GM21786 (cell line): ENCODE results near the gene TRMO.
A peak's percentile ranks its signal among the peaks of the same experiment; 100 is the strongest.

Experiments used
- ATAC-seq: cut with Tn5 transposase; IDR thresholded peaks from one replicate; pipeline ENCODE4 v1.9.1; 2021; ENCODE audit not compliant: unreplicated experiment

Gene TRMO

DNA sequence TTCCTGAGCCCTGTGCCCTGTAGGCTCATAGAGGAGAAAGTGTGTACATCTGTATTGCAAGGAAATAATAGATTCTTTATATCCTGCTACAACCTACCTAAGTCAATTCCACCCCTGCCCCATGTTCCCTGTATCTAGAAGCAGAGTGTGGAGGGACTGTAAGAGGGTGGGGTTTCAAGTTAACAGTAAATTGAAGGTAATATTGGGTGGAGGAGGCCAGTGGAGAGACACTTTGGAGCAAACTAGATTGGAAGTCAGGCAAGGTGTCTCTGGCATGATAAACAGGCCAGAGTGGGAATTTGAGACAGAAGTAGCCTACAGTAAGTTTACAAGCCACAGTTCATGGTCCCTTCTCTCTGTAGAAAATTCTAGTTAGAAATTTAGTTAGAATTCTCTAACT lies 17.9 kb upstream of the TRMO start:
- ATAC-seq = no peak

DNA sequence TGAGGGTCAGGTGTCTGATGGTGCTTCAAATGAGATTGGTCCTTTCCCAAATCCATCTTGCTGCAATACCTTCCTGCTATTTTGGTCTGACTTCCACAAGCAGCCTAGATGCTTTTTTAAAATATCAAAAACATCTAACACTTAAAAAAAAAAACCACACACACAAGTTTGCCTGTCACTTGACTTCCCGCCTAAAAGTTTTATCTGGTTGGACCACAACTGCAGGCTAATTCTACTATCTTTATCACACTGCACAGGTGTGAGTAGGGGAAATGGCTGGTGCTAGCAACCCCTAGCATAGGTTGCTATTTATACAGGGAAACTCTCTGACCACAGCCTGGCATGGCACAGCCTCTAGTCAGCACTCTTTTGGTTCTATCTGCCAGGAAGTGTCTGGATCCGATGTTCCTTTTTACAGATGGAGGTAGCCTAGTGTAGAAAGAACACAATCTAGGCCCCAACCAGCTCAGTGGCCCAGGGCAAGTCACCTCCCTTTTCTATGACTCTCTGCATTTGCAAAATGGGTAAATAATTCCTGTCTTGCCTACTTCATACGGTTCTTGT lies 15.9 kb upstream of the TRMO start, which contains the start of gene HEMGN:
Gene HEMGN (minus strand): TSS at position 92 of the 564 bp plus-strand sequence. CDS start 36 bp downstream, at position 56.
- peak; percentile 62 for ATAC-seq

DNA sequence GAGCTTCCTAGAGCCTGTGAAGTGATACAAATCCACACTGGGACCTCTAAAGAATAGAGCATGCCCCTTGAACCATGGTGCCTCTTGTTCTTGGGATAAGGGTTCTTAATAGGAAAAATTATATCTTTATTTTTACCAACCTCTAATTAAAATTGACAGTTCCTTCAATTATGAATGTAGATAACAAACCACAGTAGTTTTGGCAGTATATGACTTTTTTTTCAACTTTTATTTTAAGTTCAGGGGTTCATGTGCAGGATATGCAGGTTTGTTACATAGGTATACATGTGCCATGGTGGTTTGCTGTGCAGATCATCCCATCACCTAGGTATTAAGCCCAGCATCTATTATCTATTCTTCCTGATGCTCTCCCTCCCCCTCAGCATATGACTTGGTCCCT lies 14.7 kb upstream of the TRMO start:
- no peak for ATAC-seq

DNA sequence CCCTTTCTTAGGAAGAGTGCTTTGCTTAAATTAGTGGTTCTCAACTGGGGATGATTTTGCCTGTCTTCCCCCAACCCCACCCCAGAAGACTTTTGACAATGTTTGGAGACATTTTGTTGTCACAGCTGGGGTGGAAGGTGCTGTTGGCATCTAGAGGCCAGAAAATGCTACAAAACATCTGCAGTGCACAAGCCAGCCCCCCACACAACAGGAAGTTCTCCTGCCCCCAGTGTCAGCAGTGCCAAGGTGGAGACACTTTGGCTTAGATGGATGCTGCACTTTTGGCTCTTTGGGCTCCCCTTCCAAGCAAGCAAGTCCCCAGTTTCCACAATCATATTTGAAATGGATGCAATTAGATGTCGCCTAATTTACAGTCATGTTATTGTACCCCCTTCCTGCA lies 13.0 kb upstream of the TRMO start:
- no peak for ATAC-seq

DNA sequence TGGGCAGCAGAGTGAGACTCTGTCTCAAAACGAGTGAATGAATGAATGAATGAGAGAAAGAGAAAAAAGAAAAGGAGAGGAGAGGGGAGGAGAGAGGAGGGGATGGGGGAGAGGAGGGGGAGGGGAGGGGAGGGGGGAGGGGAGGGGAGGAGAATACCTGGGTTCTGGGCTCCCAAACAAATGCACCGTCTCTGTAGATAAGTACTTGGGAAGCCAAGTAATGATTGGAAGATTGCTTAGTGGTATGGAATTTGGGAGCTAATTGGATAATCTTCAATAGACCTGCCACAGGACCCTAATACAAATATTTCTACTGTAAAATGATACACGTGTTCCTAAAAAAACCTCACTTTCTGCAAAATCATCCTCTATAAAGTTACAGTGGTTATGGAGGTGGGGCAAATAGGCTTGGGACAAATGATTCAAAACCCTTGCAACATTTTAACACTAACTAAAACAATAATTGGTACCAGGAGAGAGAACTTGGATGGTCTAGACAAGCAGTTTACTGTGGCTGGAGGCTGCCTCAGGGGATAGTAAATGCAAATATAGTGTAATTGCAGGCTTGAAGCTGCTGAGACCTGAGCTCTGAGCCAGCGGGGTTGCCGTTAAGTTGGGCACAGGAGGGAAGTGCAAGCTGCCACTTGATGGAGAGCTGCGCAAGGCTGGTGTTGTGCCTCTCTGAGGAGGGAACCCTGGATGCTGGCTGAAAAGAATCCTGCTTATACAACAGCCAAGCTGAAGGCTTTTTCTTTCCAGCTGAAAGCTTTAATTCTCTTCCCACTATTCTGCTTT lies 12.2 kb upstream of the TRMO start:
- no peak for ATAC-seq

DNA sequence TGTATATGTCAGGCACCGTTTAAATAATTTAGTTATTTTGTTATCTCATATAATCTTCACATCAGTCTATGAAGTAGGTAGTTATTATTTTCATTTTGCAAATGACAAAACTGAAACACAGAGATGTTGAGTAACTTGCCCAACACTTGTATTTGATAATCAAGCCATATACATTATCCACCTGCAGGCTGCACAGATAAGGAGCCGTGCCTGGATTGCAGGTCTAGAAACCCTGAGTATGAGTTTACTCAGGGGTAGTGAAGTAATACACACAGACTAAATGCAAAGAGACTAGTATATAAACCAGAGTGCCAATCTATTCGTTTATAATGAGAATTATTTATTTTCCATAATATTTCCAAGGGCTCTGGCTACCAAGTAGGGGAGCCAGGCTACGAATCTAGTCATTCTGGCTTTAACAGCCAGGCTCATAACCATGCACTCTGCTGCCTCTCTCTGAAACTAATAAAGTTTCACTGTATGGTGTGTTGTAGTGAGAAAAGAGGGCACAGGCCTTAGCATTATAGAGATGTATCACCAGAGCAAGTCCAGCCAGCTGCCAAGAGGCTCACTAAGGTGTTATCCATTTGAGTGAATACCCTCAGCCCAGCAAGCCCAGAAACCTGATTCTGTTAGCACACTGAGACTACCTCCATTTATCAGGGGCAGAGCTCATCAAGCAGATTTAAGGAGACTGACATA lies 11.1 kb upstream of the TRMO start:
- no peak for ATAC-seq

DNA sequence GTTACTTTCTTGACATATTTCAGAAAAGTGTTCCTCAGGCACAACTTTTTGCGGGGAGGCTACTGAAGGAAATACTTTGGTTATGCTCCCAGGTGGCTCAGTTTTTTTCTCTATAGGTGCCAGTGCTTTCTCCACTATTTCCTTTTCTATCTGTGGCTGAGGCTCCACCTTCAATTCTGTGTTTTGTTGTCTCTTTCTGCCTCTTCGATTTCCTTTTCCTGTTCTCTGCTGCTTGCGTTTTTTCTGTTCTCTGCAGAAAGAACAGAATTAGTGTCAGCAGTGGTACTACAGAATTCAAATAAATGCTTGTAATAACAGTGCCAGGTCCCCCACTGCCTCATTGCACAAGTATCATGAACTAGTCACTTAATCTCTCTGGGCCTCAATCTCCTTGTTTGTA lies 8.7 kb upstream of the TRMO start:
- no peak for ATAC-seq

DNA sequence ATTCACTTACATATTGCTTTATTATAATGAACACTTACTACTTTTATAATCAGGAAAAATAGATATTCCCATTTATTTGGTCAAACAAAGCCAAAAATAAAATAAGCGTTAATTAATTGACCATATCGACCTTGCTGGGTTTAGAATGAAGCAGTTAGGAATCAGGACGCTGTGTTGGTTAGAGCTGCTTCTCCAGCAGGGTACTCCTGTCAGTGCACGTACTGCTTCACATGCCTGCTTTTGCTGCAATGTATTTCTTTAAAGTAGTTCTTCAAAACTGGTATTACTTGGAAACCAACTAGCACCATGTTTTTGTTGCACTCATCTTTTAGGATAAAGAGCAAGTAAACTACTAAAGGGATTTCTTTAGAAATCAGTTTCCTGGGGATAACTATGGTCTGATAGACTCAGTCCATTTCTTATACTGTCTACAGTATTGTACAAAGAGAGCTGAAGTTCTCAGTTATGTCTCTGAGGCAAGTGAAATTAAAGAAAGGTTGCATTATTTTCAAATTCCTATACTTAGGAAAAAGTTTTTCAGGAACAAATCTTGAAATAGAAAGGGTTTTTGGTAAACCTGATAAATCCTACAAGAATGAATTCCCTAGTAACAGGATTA lies 6.8 kb upstream of the TRMO start:
- ATAC-seq = no peak

DNA sequence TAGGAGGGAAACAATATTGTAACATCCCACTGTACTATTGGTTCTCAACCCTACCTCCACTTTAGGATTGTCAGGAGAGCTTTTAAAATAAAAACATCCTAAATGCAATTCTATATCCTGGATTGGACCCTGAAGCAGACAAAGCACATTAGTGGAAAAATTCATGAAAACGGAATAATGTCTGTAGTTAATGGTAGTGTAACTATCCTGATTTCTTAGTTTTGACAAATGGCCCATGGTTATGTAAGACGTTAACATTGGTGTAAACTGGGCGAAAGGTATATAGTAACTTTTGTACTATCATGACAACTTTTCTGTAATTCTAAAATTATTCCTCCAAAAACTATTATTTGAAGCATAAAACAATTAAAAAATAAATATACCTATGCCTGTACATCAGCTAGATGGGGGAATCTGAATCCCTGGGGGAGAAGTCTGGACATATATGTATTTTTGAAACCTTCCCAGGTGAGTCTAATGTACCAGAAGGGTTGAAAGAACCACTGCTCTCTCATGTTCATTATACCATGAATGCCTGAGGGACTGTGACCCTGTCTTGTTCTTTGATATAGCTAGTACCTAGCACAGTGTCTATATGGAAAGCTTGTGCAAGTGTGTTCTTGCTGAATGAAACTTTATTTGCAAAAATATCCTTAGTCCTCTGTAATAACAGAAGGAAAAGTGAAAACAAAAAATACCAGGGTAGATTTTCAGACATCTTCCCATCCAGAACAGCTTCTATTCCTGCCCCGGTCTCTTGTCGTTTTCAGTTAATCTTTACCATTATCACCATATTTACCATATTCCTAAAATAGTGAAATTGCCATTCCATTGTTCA lies 3.4 kb upstream of the TRMO start:
- no peak for ATAC-seq

DNA sequence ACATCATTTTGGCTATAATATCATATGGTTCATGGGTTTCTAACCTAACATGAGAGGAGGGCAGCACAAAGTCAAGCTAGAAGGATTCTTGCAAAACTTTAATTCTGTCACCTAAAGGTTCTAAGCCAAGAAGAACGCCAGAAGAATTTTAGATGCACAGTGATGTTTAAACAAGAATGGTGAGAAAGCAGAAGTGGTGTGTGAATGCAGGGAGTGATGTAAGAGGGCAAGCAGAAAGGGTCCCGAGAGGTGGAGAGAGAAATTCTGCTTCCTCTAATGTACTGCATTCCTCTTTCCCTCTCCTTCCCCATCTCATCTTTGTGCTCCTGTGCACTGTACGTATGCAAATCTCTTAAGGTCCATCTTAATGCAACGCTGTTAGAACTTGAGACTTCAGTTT lies 2.1 kb upstream of the TRMO start:
- ATAC-seq = no peak

DNA sequence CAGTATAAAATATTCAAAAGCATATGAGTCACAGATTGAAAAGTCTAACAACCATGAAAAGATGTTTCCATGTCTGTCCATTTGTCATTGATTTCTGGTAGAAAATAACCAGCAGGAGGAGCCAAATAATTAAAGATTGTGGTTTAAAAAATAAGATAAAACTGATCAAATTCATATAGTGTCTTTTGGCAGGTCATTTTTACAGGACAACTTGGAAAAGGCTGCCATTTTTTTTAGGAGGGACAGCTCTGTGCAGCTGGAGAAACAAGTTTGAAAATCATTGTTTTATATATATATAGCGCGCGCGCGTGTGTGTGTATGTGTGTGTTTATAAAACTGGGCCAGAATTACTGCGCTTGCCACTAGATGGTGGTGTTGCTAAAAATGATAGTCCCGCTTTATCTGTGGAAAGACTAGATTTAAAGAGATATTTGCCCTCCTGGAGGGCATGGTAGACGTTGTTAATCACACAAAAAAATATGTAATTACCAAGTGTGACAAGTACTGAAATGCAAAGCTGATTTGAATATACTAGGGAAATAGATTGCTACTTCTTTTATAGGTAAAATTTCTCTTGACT lies 1.3 kb upstream of the TRMO start:
- no peak for ATAC-seq

DNA sequence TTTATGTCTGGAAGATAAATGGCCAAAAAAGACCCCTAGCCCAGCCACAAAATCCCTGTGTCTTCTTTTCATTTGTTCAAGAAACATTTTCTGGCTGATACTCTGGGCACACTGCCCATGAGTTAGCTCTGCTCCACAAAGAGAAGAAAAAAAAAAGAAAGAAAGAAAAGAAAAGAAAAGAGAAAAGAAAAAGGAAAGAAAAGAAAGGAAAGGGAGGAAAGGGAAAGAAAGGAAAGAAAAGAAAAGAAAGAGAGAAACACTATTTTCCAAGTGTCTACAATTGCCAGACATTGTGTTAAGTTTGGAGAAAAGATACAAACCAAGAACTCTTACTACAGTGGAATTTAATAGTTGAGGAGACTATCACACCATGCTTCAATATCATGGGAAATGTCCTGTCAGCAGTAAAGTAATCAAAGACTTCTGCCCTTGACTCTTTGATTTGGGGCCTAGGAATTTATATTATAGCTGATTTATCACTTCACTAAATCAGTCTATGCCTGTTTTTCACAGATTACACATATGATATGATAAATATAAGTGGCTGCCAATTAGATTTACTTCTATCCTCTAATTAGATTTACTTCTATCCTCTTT lies 3.0 kb downstream of the TRMO start:
- no peak for ATAC-seq

DNA sequence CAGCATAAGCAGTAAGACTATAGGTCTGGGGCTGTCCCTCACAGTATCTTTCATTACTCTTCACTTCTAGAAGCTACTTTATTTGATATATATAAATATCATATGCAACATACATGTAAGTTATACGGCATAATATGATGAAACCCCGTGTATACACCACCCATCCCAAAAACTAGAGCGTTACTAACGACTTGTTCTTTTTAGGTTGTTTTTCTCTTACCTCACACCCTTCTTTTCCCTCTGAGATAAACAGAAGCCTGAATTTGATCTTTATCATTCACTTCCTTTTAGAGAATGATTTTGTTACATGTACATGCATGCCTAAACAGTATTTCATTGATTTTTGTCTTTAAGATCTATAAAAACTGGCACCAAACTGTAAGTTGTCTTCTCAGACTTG lies 3.7 kb downstream of the TRMO start:
- ATAC-seq = no peak

DNA sequence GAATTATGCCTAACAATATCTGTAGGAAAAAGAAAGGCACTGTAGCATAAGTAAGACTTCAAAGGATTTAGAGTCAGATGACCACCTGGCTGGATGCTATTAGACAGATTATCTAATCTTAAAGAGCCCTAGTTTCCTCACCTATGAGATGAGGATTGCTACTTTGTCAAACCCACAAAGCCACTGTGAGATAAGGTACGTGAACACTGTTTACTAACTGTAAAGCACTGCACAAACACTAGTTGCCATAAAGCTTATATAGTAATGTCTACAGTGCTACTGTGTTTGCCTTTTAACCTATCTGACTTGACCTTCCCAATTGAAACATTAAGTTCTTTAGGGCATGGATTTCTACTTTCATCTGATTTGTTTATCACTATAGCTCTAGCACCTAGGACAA lies 10.3 kb downstream of the TRMO start:
- no peak for ATAC-seq

DNA sequence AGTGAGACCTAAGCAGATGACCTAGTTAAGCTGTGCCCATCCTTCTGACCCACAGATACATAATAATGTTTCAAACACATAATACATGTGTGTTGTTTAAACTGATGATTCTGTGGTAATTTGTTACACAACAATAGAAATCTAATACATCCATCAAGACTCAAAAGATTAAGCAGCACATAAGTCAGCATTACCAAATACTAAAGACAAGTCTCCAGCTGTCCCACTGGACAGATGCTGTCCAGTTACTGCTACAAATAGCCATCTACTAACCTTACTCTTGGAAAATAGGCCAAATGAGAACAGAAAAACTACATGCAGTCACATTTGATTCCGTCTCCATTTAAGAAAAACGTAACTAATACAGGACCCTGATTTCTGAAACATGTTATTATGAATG lies 10.8 kb downstream of the TRMO start:
- ATAC-seq = no peak

DNA sequence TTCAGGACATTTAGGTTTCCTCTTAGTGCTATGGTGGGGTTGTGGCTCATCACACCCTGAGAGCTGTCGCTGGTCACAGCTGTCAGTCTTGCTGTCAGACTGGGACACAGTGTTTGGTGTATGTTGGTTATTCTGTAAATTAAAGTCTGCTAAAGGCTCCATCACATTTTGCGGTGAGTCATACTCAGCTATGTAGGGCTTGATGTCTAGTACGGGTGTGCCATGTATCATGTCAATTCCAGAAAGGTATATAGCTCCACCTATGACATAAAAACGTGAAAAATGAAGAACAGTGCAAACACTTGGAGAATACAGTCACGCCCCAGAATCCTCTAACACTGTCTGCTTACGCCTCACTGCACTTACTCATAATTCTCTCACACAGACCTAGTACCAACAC lies 11.9 kb downstream of the TRMO start:
- no peak for ATAC-seq

DNA sequence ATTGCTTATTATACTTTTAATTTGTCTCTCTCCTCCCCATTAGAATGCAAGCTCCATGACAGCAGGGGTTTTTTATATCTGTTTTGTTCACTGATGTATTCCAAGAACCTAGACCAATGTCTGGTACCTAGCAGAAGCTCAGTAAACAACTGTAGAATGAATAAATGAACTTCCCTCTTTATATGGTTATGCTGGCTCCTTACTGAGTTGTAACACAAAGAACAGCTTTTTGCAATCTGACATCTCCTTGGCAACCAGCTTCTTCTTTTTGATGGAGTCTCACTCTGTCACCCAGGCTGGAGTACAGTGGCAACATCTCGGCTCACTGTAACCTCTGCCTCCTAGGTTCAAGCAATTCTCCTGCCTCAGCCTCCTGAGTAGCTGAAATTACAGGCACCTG lies 13.6 kb downstream of the TRMO start:
- ATAC-seq = no peak

DNA sequence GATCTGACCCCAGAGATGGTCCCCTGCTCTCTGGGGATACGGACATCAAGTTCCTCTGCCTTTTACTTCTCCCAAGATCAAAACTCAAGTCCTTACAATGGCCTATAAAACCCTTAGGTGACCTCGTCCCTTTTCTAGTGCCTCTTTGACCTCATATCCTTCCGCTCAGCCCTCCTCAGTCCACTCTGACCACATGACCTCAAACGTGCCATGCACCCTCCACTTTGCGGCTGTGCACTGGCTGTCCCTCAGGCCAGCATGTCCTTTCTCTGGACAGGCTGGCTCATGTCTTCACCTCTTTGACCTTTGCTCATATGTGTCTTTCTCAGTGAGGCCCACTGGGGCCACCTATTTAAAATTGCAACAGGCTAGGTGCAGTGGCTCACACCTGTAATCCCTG lies 14.7 kb downstream of the TRMO start:
- no peak for ATAC-seq

DNA sequence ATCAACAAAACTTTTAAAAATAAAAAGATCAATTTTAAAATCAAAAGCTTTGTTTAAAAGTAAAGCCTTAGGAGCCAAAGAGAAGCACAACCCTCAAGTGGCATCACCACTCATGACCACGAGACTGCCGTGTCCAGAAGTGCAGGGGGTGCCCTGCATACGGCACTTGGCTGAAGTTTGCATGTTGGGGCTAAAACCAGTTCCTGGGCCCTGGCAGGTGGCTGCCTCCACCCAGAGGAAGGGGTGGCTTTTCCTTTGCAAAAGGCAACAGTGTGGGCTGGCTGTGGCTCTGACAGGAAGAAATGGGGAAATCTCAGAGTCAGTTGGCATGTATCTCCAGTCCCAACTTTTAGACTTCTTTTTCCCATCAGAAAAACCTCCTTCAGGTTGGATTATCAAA lies 15.3 kb downstream of the TRMO start:
- ATAC-seq = no peak

DNA sequence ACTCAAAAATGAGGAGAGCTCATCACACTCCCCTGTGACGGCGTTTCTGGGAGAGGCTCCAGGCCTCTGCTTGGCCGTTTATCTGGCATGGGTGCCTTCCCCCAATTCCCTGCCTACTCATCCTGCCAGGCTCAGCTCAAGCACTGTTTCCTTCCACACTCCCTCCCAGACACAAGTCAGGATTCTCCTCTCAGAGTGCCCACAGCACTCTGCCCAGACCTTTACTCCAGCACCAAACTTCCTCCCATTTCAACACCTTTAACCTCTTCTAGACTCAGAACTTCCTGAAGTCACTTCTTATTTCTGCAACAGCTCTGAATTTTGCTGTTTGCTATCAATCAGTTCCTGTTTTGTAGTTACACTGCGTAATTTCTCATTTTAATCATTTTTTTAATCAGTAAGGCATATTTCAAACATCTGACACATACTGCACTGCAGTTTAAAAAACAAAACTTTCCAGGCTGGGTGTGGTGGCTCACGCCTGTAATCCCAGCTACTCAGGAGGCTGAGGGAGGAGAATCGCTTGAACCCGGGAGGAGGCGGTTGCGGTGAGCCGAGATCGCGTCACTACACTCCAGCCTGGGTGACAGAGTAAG lies 16.0 kb downstream of the TRMO start:
- ATAC-seq = no peak
